Tibial nerve (tissue), 3 donors: ENCODE data around the gene MAML2.

ENCODE experiments used
- CTCF ChIP-seq, 5 experiments: fragments of 200-600 bp in 3 of 5; fragments of 450-650 bp in 2 of 5; sonication (generic) in 3 of 5; IDR thresholded peaks; one replicate each; pipeline ENCODE4 v1.5.1; 2016 to 2019; ENCODE audit warnings: antibody characterized with exemption in 5 of 5, mild to moderate bottlenecking in 3 of 5, moderate library complexity in 2 of 5
- POLR2A ChIP-seq, 2 donors: fragments of 450-650 bp; IDR thresholded peaks; one replicate each; pipeline ENCODE4 v1.6.1; 2017; ENCODE audit warnings: antibody characterized with exemption in 2 of 2, mild to moderate bottlenecking in 2 of 2, moderate library complexity in 2 of 2

DNA sequence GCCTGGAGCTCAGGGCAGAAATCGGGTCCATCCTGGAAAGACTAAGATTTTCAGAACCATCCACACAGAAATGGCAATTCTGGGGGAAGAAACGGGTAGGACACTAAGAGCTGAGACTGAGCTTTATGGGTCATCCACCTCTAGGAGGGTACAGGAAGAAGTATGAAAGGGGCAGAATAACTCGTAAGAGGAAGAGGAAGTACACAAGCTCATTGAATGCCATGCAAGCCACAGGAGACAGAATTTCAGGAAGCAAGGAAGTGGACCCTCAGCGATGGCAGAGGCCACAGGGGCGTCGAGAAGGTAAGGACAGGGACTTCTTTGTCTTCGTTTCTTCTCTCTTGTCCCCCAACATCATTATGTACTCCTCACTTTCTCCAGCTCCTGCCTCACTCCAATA, 169.6 kb downstream of the MAML2 start:
- TF ChIP-seq POLR2A (IDR thresholded peaks at IDR 0.05): no peak
- TF ChIP-seq CTCF (IDR thresholded peaks at IDR 0.05): no peak
